K562 (cell line): Measurements from ENCODE around the gene ADCY1.

Experiments used
- CEBPB ChIP-seq: fragments of 450-650 bp; IDR thresholded peaks from 2 replicates; pipeline ENCODE4 v1.6.1; 2016; ENCODE audit warnings: missing genetic modification characterization, missing compliant biosample characterization
- CTCF ChIP-seq, 3 experiments: IDR thresholded peaks in 2 of 3; conservative IDR thresholded peaks in 1 of 3; 2 replicates each; pipeline ENCODE4 v1.5.1; 2011 to 2012; ENCODE audit warnings: low read length in 3 of 3, mild to moderate bottlenecking in 3 of 3, control low read depth in 2 of 3, improper control_type of control experiment in 1 of 3, inconsistent platforms in 1 of 3, low read depth in 1 of 3, mixed read lengths in 1 of 3, moderate library complexity in 1 of 3; ENCODE audit not compliant: insufficient read depth in 2 of 3
- EP300 ChIP-seq: IDR thresholded peaks from 2 replicates; pipeline ENCODE4 v1.6.1; 2012; ENCODE audit warnings: low read length, improper control_type of control experiment
- JUNB ChIP-seq: fragments of 450-650 bp; formaldehyde crosslinking; conservative IDR thresholded peaks from 2 replicates; pipeline ENCODE4 v1.4.0; 2020; ENCODE audit warnings: mild to moderate bottlenecking
- RBM15 ChIP-seq: fragments of 200-400 bp; formaldehyde crosslinking; IDR thresholded peaks from 2 replicates; pipeline ENCODE4 v1.6.1; 2018; ENCODE audit warnings: mild to moderate bottlenecking, low read length, moderate library complexity; ENCODE audit not compliant: insufficient read depth
- ZBTB8A ChIP-seq: fragments of 450-650 bp; IDR thresholded peaks from 2 replicates; pipeline ENCODE4 v1.6.1; 2018; ENCODE audit warnings: mild to moderate bottlenecking, moderate library complexity; ENCODE audit not compliant: partially characterized antibody
- ZNF76 ChIP-seq: fragments of 250-450 bp; sonication (Bioruptor Pico); IDR thresholded peaks from 2 replicates; pipeline ENCODE4 v1.4.0; 2020; ENCODE audit warnings: mild to moderate bottlenecking, moderate library complexity, borderline replicate concordance

GRCh38 chr7:45692031-45692430 lies 117.9 kb downstream of the ADCY1 start:
- TF ChIP-seq ZBTB8A, result no peak
- no peak for TF ChIP-seq CEBPB (tag)
- TF ChIP-seq JUNB (CRISPR knock-in tag), result no peak
- no peak for TF ChIP-seq EP300
- no peak for TF ChIP-seq RBM15
- no peak for TF ChIP-seq CTCF (IDR thresholded peaks at IDR 0.05 in 2 of 3, conservative IDR thresholded peaks at IDR 0.05 in 1 of 3; ENCODE audit: insufficient read depth in 2 of 3, low read depth in 1 of 3, low read length in 3 of 3)
- TF ChIP-seq ZNF76 (CRISPR knock-in tag), result no peak
